ENCODE measurements around the gene ARPC5L. TPM values are rescaled to one million over a fixed set of nuclear protein-coding genes. Genes with fewer than 3 reads are reported as not detected.

The ARPC5L gene
- total RNA-seq, 1 donor from 2014 or later = 28.5 TPM

- H3K27ac Mint-ChIP-seq = no peak overlapping the region
- peaks cover 47% of the 10 kb centered on the region for H3K4me1 Mint-ChIP-seq
- no peaks in the 10 kb centered on the region for H3K36me3 Mint-ChIP-seq
- TF ChIP-seq CTCF (IDR thresholded peaks at IDR 0.05; ENCODE audit: unreplicated experiment) = no peak
- H3K9me3 Mint-ChIP-seq = no peaks in the 10 kb centered on the region
- H3K4me3 Mint-ChIP-seq = no peak overlapping the region
- no peaks in the 10 kb centered on the region for H3K27me3 Mint-ChIP-seq (ENCODE audit: low read depth)
- DNase-seq (ENCODE audit: low spot score in 2 of 2, unreplicated experiment in 2 of 2) = no peak
These were observed 46.3 kb upstream of the ARPC5L start for GRCh38 chr9:124815601-124816000.

- no peak for DNase-seq (ENCODE audit: low spot score in 2 of 2, unreplicated experiment in 2 of 2)
- peak overlapping the region; percentile 80 for H3K27ac Mint-ChIP-seq
- H3K9me3 Mint-ChIP-seq = no peaks in the 10 kb centered on the region
- H3K36me3 Mint-ChIP-seq = no peaks in the 10 kb centered on the region
- H3K27me3 Mint-ChIP-seq (ENCODE audit: low read depth) = no peaks in the 10 kb centered on the region
- H3K4me1 Mint-ChIP-seq = peaks cover 29% of the 10 kb centered on the region
- no peak overlapping the region for H3K4me3 Mint-ChIP-seq
- no peak for TF ChIP-seq CTCF (IDR thresholded peaks at IDR 0.05; ENCODE audit: unreplicated experiment)
These were observed 43.3 kb upstream of the ARPC5L start for GRCh38 chr9:124818431-124819281.

- peaks cover 3% of the 10 kb centered on the region for H3K9me3 Mint-ChIP-seq
- H3K36me3 Mint-ChIP-seq = no peaks in the 10 kb centered on the region
- H3K27ac Mint-ChIP-seq = peak overlapping the region; percentile 72
- no peak for DNase-seq (ENCODE audit: low spot score in 2 of 2, unreplicated experiment in 2 of 2)
- no peak for TF ChIP-seq CTCF (IDR thresholded peaks at IDR 0.05; ENCODE audit: unreplicated experiment)
- no peak overlapping the region for H3K4me3 Mint-ChIP-seq
- H3K27me3 Mint-ChIP-seq (ENCODE audit: low read depth) = no peaks in the 10 kb centered on the region
- peaks cover 23% of the 10 kb centered on the region for H3K4me1 Mint-ChIP-seq
These were observed 41.0 kb upstream of the ARPC5L start for GRCh38 chr9:124820698-124821623.

- no peaks in the 10 kb centered on the region for H3K27me3 Mint-ChIP-seq (ENCODE audit: low read depth)
- no peak overlapping the region for H3K4me3 Mint-ChIP-seq
- peaks cover 3% of the 10 kb centered on the region for H3K36me3 Mint-ChIP-seq
- peaks cover 7% of the 10 kb centered on the region for H3K4me1 Mint-ChIP-seq
- H3K27ac Mint-ChIP-seq = no peak overlapping the region
- H3K9me3 Mint-ChIP-seq = peaks cover 9% of the 10 kb centered on the region
- TF ChIP-seq CTCF (IDR thresholded peaks at IDR 0.05; ENCODE audit: unreplicated experiment) = no peak
- DNase-seq (ENCODE audit: low spot score in 2 of 2, unreplicated experiment in 2 of 2) = no peak
These were observed 33.2 kb upstream of the ARPC5L start for GRCh38 chr9:124828489-124829333.

GRCh38 chr9:124829334-124829669, 32.6 kb upstream of the ARPC5L start:
- Mint-ChIP-seq H3K9me3 (peaks cover 9% of the 10 kb centered on the region), H3K36me3 (peaks cover 3% of the 10 kb centered on the region), H3K4me3 (no peak overlapping the region), H3K27ac (no peak overlapping the region), H3K4me1 (peaks cover 10% of the 10 kb centered on the region), H3K27me3 (ENCODE audit: low read depth) (no peaks in the 10 kb centered on the region)
- DNase-seq (ENCODE audit: low spot score in 2 of 2, unreplicated experiment in 2 of 2) = no peak
- TF ChIP-seq CTCF (IDR thresholded peaks at IDR 0.05; ENCODE audit: unreplicated experiment) = no peak

Data from mesothelial cell of epicardium (in vitro differentiated cells).